ENCODE data around the gene FZD10.

FZD10 gene

GRCh38 chr12:130142736-130143135, 19.5 kb upstream of the FZD10 start:
- Histone ChIP-seq H3K27me3 (ENCODE audit: control insufficient read depth, insufficient read depth, low read length) (no peaks in the 10 kb centered on the region), H3K79me2 (no peaks in the 10 kb centered on the region), H3K9ac (no peak overlapping the region), H3K36me3 (ENCODE audit: control insufficient read depth, insufficient read depth, low read length) (no peaks in the 10 kb centered on the region), H3K27ac (no peak overlapping the region), H3K9me3 (ENCODE audit: control insufficient read depth, low read length) (no peaks in the 10 kb centered on the region), H3K4me2 (ENCODE audit: low read length) (no peak overlapping the region), H2AFZ (no peak overlapping the region), H3K4me1 (no peaks in the 10 kb centered on the region), H3K4me3 (ENCODE audit: low read depth, low read length) (no peak overlapping the region)
- no peak for TF ChIP-seq CTCF (IDR thresholded peaks at IDR 0.05)

DNA sequence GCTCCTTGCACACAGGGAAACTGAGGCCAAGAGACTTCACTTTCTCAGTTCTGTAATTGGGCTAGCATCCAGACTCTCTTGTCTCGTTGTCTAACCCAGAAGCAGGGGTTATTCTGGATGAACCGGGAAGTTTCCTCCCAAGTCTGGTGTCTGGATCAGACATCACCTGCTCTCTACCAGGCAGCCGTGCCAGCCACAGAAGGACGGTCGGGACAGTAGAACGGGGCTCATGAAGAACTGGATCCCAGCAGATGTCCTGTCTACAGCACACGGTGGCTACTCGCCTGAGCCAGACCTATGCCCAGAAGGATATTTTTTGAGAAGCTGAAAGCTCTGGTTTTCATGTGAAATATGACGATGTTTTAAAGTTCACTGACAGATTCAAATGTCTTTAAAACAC, 19.1 kb upstream of the FZD10 start:
- no peak for TF ChIP-seq CTCF (IDR thresholded peaks at IDR 0.05)

GRCh38 chr12:130144256-130144655, 18.0 kb upstream of the FZD10 start:
- H3K4me3 ChIP-seq (ENCODE audit: low read depth, low read length), result no peak overlapping the region
- H3K9ac ChIP-seq, result no peak overlapping the region
- H3K4me1 ChIP-seq, result no peaks in the 10 kb centered on the region
- no peaks in the 10 kb centered on the region for H3K27me3 ChIP-seq (ENCODE audit: control insufficient read depth, insufficient read depth, low read length)
- no peak overlapping the region for H2AFZ ChIP-seq
- TF ChIP-seq CTCF (IDR thresholded peaks at IDR 0.05), result no peak
- no peaks in the 10 kb centered on the region for H3K36me3 ChIP-seq (ENCODE audit: control insufficient read depth, insufficient read depth, low read length)
- H3K79me2 ChIP-seq, result no peaks in the 10 kb centered on the region
- no peak overlapping the region for H3K4me2 ChIP-seq (ENCODE audit: low read length)
- H3K27ac ChIP-seq, result no peak overlapping the region
- no peaks in the 10 kb centered on the region for H3K9me3 ChIP-seq (ENCODE audit: control insufficient read depth, low read length)

More for the DNA sequence above, 19.1 kb upstream of the FZD10 start:
- H3K79me2 ChIP-seq, result no peaks in the 10 kb centered on the region
- H3K27me3 ChIP-seq (ENCODE audit: control insufficient read depth, insufficient read depth, low read length), result no peaks in the 10 kb centered on the region
- H3K36me3 ChIP-seq (ENCODE audit: control insufficient read depth, insufficient read depth, low read length), result no peaks in the 10 kb centered on the region
- no peak overlapping the region for H3K4me3 ChIP-seq (ENCODE audit: low read depth, low read length)
- H3K4me2 ChIP-seq (ENCODE audit: low read length), result no peak overlapping the region
- H3K9ac ChIP-seq, result no peak overlapping the region
- H3K27ac ChIP-seq, result no peak overlapping the region
- H3K9me3 ChIP-seq (ENCODE audit: control insufficient read depth, low read length), result no peaks in the 10 kb centered on the region
- H2AFZ ChIP-seq, result no peak overlapping the region
- H3K4me1 ChIP-seq, result no peaks in the 10 kb centered on the region

GRCh38 chr12:130145731-130146130, 16.5 kb upstream of the FZD10 start:
- Histone ChIP-seq H3K79me2 (no peaks in the 10 kb centered on the region), H3K36me3 (ENCODE audit: control insufficient read depth, insufficient read depth, low read length) (no peaks in the 10 kb centered on the region), H3K4me1 (no peaks in the 10 kb centered on the region), H3K9me3 (ENCODE audit: control insufficient read depth, low read length) (no peaks in the 10 kb centered on the region), H3K4me2 (ENCODE audit: low read length) (no peak overlapping the region), H2AFZ (no peak overlapping the region), H3K9ac (no peak overlapping the region), H3K27me3 (ENCODE audit: control insufficient read depth, insufficient read depth, low read length) (no peaks in the 10 kb centered on the region), H3K4me3 (ENCODE audit: low read depth, low read length) (no peak overlapping the region), H3K27ac (no peak overlapping the region)
- no peak for TF ChIP-seq CTCF (IDR thresholded peaks at IDR 0.05)

DNA sequence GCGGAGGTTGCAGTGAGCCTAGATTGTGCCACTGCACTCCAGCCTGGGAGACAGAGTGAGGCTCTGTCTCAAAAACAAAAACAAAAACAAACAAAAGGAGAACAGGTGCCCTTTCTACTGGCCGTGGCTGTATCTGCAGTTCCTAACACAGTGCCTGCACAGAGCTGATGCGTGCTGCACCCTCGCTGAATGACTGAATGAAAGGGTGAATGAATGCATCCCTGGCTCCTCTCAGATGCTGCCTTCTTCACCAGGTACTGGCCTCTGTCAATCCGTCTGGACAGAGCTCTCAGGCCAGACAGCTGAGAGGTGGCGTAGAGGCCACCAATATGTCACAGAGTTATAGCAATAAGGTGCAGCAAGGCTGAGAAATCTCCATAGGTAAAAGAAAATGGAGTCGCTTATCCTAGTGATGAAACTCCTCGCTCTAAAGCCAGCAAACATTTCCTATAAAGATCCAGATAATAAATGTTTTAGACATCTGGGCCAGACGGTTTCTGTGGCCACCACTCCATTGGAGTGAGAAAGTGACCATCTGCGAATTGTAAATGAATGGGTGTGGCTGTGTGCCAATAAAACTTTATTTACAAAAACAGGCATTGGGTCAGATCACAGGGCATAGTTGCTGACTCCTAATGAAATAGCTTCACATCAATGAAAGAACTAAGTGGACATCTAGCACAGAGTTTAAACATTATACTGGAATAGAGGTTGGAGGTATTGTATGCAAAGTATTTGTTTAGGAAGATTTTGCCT, 15.9 kb upstream of the FZD10 start:
- Histone ChIP-seq H3K27me3 (ENCODE audit: control insufficient read depth, insufficient read depth, low read length) (no peaks in the 10 kb centered on the region), H2AFZ (no peak overlapping the region), H3K4me3 (ENCODE audit: low read depth, low read length) (no peak overlapping the region), H3K36me3 (ENCODE audit: control insufficient read depth, insufficient read depth, low read length) (no peaks in the 10 kb centered on the region), H3K4me1 (no peaks in the 10 kb centered on the region), H3K9me3 (ENCODE audit: control insufficient read depth, low read length) (no peaks in the 10 kb centered on the region), H3K9ac (no peak overlapping the region), H3K79me2 (no peaks in the 10 kb centered on the region), H3K4me2 (ENCODE audit: low read length) (no peak overlapping the region), H3K27ac (no peak overlapping the region)
- TF ChIP-seq CTCF (IDR thresholded peaks at IDR 0.05), result no peak

Data from parathyroid adenoma (tissue), 2 donors.